Choroid plexus epithelial cell (primary cell): ENCODE data around the gene DUSP18.
"Not testable (repeated sequence)": the region's sequence is repeated elsewhere in the genome, so short reads cannot be mapped to it uniquely, and the experiment has no call there.

Source experiments
- DNase-seq: peaks from one replicate; pipeline ENCODE4 v3.0.0-alpha.2; 2010; ENCODE audit warnings: low read depth
- H3K4me3 ChIP-seq: 2 replicates; pipeline ENCODE4 v1.5.1; 2011; ENCODE audit warnings: low read depth, mild to moderate bottlenecking, control low read depth, low read length, moderate library complexity
- TF ChIP-seq, protein P1 (sequence below): conservative IDR thresholded peaks from 2 replicates; pipeline ENCODE4 v1.5.1; 2011; ENCODE audit warnings: low read depth, mild to moderate bottlenecking, control low read depth, inconsistent platforms, low read length, moderate library complexity

DUSP18 gene

DNA sequence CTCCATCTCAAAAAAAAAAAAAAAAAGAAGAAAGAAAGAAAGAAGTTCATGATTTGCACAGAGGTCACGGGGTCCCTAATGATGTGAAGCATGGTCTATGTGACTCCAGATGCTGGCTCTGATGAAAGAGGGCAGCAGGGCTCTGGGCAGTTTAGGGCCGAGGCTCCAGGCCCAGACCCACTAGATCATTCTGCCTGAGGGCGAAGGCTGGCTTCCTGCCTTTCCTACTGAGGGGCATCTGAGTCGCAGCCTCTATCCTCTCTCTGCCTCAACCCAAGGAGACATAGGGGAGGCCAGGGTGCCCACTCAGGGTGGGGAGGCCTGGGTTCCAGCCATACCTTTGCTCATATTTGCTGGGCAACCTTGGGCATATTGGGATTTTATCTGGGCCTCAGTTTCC is 27.3 kb downstream of the DUSP18 start:
- DNase-seq: no peak
- TF ChIP-seq, protein P1, sequence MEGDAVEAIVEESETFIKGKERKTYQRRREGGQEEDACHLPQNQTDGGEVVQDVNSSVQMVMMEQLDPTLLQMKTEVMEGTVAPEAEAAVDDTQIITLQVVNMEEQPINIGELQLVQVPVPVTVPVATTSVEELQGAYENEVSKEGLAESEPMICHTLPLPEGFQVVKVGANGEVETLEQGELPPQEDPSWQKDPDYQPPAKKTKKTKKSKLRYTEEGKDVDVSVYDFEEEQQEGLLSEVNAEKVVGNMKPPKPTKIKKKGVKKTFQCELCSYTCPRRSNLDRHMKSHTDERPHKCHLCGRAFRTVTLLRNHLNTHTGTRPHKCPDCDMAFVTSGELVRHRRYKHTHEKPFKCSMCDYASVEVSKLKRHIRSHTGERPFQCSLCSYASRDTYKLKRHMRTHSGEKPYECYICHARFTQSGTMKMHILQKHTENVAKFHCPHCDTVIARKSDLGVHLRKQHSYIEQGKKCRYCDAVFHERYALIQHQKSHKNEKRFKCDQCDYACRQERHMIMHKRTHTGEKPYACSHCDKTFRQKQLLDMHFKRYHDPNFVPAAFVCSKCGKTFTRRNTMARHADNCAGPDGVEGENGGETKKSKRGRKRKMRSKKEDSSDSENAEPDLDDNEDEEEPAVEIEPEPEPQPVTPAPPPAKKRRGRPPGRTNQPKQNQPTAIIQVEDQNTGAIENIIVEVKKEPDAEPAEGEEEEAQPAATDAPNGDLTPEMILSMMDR: no peak
- no peak overlapping the region for H3K4me3 ChIP-seq

- DNase-seq: no peak
- TF ChIP-seq, protein P1: no peak
- no peak overlapping the region for H3K4me3 ChIP-seq
Observed at GRCh38 chr22:30637701-30638114, 30.0 kb downstream of the DUSP18 start.

DNA sequence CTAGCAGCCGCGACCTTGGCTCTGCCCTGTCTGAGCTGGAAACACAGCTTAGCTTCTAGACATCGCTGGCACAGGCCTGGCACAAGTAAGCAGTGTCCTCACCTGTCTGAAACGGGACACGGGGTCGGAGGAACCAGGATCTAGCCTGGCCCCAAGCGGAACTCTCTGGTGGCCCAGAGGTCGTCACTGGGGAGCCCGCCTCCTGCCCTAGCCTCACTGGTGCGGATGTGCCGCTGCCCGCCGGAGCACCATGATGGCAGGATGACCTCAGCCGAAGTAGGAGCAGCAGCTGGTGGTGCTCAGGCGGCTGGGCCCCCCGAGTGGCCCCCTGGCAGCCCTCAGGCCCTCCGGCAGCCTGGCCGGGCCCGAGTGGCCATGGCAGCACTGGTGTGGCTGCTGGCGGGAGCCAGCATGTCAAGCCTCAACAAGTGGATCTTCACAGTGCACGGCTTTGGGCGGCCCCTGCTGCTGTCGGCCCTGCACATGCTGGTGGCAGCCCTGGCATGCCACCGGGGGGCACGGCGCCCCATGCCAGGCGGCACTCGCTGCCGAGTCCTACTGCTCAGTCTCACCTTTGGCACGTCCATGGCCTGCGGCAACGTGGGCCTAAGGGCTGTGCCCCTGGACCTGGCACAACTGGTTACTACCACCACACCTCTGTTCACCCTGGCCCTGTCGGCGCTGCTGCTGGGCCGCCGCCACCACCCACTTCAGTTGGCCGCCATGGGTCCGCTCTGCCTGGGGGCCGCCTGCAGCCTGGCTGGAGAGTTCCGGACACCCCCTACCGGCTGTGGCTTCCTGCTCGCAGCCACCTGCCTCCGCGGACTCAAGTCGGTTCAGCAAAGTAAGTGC is 31.2 kb downstream of the DUSP18 start:
- DNase-seq: no peak
- peak overlapping the region; percentile 58 for H3K4me3 ChIP-seq

DNA sequence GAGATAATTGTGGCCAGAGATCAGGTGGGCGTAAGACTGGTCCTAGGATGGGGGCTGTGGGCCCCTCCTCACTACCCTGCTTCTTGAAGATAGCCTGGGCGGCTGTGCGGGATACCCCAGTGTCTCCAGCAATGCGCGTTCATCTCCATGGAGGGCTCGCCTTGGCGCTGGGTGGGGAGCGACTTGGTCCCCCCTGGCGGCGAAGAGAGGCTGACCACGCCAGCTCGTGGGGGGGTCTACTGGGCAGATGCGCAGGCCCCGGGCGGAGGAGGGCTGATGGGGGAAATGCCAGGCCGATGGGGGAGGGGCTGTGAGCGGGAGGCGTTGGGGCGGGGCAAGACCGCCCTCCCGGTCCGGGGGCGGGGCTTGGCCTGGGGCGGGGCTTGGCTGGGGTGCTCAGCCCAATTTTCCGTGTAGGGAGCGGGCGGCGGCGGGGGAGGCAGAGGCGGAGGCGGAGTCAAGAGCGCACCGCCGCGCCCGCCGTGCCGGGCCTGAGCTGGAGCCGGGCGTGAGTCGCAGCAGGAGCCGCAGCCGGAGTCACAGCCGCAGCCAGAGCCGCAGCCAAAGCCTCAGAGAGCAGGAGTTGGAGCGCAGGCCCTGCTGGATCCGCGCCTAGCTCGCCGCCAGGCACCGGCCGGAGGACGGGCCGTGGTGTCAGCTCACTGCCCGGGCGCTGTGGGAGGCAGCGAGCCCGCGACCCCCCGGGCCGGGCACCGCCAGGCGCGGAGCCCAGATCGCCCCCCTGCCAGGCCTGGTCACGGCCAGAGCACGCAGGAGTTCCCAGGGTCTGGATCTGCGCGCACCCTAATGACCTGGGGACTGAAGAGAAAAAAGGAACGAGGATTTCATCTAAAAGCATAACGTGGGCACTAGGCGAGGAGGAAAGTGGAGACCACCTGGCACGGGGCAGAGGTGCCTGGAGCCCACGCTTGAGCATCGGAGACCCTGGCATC is 32.1 kb downstream of the DUSP18 start, which contains the start of gene SLC35E4:
Gene SLC35E4 (plus strand): TSS at position 509 of the 953 bp plus-strand sequence. CDS start 670 bp downstream, outside the sequence.
- peak within 1 kb of the TSS; percentile 58 for H3K4me3 ChIP-seq

More for the DNA sequence above, 31.2 kb downstream of the DUSP18 start:
- TF ChIP-seq, protein P1: no peak

DNA sequence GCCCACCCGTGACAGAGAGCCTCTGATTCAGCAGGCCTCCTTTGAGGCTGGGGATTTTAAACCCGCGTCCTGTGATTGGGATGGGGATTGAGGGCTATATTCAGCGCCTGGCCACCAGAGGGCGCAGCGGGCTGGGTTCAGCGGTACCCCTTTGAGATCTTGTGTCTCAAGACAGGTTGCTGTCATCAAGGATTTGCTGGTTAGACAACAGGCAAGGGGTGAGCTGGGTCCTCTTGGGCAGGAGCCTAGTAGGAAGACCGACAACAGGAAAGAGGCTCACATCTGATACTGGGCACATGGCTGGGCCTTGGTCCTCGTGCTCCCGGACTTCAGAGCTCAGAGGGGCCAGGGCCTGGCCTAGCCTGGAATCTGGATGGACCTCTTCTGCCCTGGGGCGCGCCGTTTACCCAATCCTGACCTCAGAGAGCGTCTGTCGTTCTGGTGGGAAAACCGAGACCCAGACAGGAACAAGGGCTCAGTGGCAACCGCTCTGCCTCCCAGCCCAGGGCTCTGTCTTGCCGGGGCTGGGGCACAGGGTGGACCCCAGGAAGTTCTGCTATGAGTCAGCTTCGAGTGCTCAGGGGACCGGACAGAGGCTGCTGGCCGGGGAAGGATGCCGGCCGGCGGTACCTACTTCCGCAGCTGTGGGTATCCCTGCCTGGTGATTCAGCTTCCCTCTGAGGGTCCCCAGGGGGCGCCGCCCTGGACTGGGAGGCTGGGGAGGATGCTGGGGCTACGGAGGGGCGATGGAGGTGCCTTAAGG is 33.0 kb downstream of the DUSP18 start:
- DNase-seq: peak; percentile 91
- TF ChIP-seq, protein P1: peak; percentile 97
- peak overlapping the region; percentile 58 for H3K4me3 ChIP-seq

More for the DNA sequence above, 32.1 kb downstream of the DUSP18 start, which contains the start of gene SLC35E4:
- TF ChIP-seq, protein P1: no peak
- peak; percentile 93 for DNase-seq

DNA sequence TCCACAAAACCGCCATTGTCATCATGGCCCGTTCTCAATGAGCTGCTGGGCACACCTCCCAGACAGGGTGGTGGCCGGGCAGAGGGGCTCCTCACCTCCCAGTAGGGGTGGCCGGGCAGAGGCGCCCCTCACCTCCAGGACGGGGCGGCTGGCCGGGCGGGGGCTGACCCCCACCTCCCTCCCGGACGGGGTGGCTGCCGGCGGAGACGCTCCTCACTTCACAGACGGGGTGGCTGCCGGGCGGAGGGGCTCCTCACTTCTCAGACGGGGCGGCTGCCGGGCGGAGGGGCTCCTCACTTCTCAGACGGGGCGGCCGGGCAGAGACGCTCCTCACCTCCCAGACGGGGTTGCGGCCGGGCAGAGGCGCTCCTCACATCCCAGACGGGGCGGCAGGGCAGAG is 36.2 kb downstream of the DUSP18 start:
- H3K4me3 ChIP-seq, DNase-seq: not testable (repeated sequence)

DNA sequence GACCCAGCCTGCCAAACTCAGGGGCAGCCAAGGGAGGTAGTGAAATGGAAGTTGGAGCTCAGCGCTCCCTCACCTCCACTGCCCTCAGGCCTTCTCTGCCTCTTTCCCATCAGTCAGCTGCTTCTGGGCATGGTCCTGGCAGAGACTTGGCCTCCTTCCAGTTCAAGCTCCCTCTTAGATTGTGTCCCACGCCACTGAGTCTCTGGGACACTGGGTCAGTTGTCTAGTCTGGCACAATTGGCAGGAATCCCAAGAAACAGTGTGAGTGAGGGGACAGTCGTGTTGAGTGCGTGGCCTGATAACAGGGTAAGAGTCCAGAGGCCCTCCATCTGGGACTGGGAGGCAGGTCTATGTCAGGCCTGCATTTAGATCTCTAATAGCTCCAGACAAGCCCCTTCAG is 39.2 kb downstream of the DUSP18 start:
- no peak for DNase-seq
- TF ChIP-seq, protein P1: no peak
- H3K4me3 ChIP-seq: no peak overlapping the region
